ENCODE data around the gene ZNF692.
"Not testable (repeated sequence)": the region's sequence is repeated elsewhere in the genome, so short reads cannot be mapped to it uniquely, and the experiment has no call there.

ZNF692 gene, protein sequence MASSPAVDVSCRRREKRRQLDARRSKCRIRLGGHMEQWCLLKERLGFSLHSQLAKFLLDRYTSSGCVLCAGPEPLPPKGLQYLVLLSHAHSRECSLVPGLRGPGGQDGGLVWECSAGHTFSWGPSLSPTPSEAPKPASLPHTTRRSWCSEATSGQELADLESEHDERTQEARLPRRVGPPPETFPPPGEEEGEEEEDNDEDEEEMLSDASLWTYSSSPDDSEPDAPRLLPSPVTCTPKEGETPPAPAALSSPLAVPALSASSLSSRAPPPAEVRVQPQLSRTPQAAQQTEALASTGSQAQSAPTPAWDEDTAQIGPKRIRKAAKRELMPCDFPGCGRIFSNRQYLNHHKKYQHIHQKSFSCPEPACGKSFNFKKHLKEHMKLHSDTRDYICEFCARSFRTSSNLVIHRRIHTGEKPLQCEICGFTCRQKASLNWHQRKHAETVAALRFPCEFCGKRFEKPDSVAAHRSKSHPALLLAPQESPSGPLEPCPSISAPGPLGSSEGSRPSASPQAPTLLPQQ

GRCh38 chr1:248858891-248859889, at the start of gene ZNF692:
TSS of gene ZNF692 (minus strand) at chr1:248859085. CDS start at chr1:248858309, 776 bp downstream.
- DNase-seq, result peak; percentile 98

DNA sequence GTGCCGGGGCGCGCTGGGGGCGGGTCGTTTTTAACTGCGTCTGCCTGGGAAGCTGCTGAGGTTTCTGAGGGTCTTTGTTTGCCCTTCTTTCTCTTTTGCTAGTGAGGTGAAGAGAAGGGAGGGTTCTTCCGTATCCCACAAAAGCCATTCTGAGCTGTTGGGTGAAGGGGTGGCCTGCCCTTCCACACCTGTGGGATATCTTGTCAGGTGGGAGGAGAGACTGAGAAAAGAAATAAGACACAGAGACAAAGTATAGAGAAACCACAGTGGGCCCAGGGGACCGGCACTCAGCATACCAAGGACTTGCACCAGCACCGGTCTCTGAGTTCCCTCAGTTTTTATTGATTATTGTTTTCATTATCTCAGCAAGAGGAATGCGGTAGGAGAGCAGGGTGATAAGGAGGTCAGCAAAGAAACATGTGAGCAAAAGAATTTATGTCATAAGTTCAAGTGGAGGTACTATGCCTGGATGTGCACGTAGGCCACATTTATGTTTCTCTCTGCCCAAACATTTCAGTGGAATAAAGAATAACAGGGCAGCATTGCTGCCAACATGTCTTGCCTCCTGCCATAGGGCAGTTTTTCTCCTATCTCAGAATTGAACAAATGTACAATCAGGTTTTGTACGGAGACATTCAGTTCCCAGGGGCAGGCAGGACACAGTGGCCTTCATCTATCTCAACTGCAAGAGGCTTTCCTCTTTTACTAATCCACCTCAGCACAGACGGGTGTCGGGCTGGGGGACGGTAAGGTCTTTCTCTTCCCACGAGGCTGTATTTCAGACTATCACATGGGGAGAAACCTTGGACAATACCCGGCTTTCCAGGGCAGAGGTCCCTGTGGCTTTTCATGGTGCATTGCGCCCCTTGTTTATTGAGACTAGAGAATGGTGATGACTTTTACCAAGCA, 48.1 kb upstream of the ZNF692 start:
- DNase-seq, result no peak

DNA sequence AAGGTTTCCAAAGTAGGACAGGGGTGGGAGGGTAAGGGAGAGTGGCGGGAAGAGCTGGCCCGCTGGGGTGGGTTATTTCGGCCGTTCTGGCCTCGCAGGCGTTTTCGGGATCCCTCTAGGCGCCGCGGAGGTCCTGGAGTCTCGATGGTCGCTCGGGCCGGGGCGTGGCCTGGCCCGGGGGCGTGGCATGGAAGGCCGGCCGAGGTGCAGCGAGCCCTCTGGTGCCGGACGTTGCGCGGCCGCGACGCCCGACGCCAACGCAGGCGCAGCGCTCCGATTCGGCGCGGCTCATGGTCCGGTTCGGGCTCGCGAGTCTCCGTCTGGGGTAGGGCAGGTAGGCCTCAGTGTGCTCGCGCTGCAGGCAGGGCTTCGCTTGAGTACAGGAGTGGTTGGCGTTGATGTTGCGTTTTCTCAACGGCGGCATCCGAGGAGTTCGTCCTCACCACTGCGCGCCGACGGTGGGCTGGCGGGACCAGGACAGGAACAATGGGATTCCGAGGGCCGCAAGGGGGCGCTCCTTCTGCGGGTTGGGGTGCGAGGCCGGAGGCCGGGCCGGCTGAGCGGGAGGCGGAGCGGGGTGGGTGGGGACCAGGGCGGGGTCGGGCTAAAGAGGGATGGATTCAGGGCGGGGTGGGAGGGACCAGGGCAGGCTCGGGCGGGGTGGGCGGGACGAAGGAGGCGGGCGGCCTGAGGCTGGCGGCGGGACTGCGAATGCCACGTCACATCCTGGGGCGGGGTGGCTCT, 47.3 kb upstream of the ZNF692 start, which contains the start of gene PGBD2:
Gene PGBD2 (plus strand): TSS at position 227 of the 744 bp plus-strand sequence. CDS start 7,628 bp downstream, outside the sequence.
- DNase-seq, result peak; percentile 97

DNA sequence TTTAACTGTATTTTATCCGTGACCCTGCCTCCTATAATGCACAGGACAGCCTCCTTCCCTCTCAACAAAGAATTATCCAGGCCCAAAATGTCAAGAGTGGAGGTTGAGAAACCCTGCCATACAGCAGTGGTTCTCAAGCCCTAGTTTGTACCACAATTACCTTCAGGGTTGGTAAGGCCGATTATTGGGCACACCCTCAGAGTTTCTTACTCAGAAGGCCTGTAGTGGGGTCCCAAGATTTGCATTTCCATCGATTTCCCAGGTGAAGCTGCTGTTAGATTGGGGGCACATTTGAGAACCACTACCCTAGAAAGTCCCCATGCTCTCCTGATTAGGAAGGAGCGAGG, 46.8 kb upstream of the ZNF692 start:
- no peak for DNase-seq

GRCh38 chr1:248904437-248905216, 45.7 kb upstream of the ZNF692 start:
- DNase-seq, result no peak

- DNase-seq, result no peak
Observed at GRCh38 chr1:248901578-248901977, 42.7 kb upstream of the ZNF692 start.

- no peak for DNase-seq
Observed at GRCh38 chr1:248900637-248901036, 41.8 kb upstream of the ZNF692 start.

DNA sequence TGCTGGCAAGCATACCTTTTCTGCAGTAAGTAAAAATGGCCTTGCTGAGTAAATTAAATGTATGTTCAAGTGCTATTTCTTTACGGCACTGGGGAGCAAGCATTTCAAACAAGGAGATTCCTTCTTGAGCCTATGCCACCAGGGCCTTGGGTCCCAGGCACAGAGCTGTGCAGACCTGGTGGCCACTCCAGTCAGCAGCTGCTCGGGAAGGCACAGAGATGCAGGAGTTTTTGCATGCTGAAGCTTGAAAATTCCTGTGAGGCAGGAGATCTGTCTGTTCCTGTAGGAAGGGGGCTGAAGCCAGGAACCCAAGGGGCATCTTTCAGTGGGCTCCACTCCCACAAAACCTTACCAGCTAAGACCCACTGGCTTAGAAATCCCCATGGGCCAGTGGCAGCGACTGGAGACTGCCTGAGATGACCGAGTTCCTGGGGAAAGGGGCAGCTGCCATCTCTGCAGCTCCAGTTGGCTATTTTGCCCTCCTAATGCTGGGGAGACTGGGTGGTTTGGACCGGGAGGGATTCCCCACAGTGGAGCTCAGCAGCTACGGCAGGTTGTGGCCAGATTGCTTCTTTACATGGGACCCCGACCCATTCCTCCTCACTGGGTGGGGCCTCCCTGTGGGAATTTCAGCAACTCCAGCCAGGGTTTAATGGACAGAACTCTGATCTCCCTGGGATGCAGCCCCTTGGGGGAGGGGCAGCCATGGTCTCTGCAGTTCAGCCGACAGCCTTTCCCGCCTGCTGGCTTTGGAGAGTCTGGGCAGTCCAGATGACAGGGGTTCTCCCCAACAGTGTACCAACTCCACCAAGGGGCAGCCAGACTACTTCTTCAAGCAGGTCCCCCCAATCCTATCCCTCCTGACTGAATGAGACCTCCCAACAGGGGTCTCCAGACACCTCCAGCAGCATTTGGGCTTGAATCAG, 38.8 kb upstream of the ZNF692 start:
- DNase-seq, result no peak

DNA sequence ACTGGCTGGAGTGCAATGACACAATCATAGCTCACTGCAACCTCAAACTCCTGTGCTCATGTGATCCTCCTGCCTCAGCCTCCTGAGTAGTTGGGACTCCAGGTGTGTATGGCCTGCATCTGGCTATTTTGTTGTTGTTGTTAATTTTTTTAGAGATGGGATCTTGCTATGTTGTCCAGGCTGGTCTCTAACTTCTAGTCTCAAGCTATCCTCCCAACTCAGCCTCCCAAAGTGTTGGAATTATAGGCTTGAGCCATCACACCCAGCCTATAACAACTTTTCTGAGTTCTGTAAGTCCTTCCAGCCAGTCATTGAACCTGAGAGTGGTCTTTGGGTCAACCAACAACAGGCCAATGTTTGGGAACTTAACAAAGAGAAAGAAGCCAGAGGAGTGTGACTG, 36.0 kb upstream of the ZNF692 start:
- DNase-seq, result no peak

GRCh38 chr1:248892590-248892989, 33.7 kb upstream of the ZNF692 start:
- no peak for DNase-seq

- DNase-seq, result no peak
Observed at GRCh38 chr1:248891758-248892157, 32.9 kb upstream of the ZNF692 start.

GRCh38 chr1:248890549-248891498, 31.9 kb upstream of the ZNF692 start:
- no peak for DNase-seq

DNA sequence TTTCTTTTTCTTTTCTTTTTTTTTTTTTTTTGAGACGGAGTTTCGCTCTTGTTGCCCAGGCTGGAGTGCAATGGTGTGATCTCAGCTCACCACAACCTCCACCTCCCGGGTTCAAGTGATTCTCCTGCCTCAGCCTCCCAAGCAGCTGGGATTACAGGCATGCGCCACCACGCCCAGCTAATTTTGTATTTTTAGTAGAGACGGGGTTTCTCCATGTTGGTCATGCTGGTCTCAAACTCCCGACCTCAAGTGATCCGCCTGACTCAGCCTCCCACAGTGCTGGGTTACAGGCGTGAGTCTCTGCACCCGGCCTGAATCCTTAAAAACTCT, 31.0 kb upstream of the ZNF692 start:
- DNase-seq, result not testable (repeated sequence)

- no peak for DNase-seq
Observed at GRCh38 chr1:248886237-248886895, 27.5 kb upstream of the ZNF692 start.

GRCh38 chr1:248885646-248886045, 26.8 kb upstream of the ZNF692 start:
- DNase-seq, result no peak

- no peak for DNase-seq
Observed at GRCh38 chr1:248884632-248885295, 25.9 kb upstream of the ZNF692 start.

DNA sequence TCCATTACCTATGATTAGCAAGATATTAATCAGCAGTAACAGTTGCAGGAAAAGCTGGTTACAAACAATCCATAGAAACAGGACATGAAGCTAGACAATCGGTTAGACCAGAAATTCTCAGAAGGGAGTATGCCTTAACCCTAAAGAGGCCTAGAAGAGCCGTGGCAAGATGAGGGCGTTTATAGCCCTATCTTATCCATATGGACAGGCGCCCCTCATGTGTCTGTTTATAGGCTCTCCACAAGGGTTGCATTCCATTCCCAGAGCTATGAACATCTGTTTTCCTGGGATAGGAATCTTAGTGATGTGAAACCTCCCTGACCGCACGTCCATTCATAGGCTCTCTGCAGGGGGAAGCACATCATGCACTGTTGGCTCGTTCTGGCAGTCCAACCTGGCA, 23.5 kb upstream of the ZNF692 start:
- DNase-seq, result not testable (repeated sequence)
